Stimulated activated CD8-positive, alpha-beta memory T cell treated with anti-CD3 and anti-CD28 coated beads, Interleukin-7, amount 100 ng/mL, for 24 hours (primary cell): ENCODE measurements around the gene NUP62.
A peak's percentile ranks its signal among the peaks of the same experiment; 100 is the strongest.

ENCODE experiments used
- DNase-seq: peaks from one replicate; pipeline ENCODE4 v3.0.0-alpha.2; 2020; ENCODE audit warnings: low read depth

NUP62 gene

GRCh38 chr19:49880162-49880869 is 49.0 kb downstream of the NUP62 start:
- no peak for DNase-seq

GRCh38 chr19:49879243-49879963 is 49.9 kb downstream of the NUP62 start:
- no peak for DNase-seq

GRCh38 chr19:49878744-49879070 is 50.6 kb downstream of the NUP62 start:
- DNase-seq: no peak

GRCh38 chr19:49877879-49878743 is 51.2 kb downstream of the NUP62 start:
- peak; percentile 98 for DNase-seq

- peak; percentile 94 for DNase-seq
Observed at GRCh38 chr19:49877020-49877878, 52.1 kb downstream of the NUP62 start, which contains the start of the genes AKT1S1 and TBC1D17. Gene AKT1S1 (minus strand): TSS chr19:49877355. CDS start chr19:49873295, 4,060 bp downstream. Gene TBC1D17 (plus strand): TSS chr19:49877702. CDS start chr19:49877724, 22 bp downstream.

GRCh38 chr19:49876422-49877019 is 52.8 kb downstream of the NUP62 start:
- DNase-seq: peak; percentile 90

- DNase-seq: no peak
Observed at GRCh38 chr19:49875857-49876421, 53.4 kb downstream of the NUP62 start.

- no peak for DNase-seq
Observed at GRCh38 chr19:49875177-49875576, 54.1 kb downstream of the NUP62 start.

GRCh38 chr19:49874503-49875157 is 54.7 kb downstream of the NUP62 start:
- no peak for DNase-seq

- no peak for DNase-seq
Observed at GRCh38 chr19:49873834-49874233, 55.5 kb downstream of the NUP62 start.

GRCh38 chr19:49873129-49873521 is 56.2 kb downstream of the NUP62 start:
- no peak for DNase-seq

GRCh38 chr19:49872245-49873128 is 56.8 kb downstream of the NUP62 start:
- no peak for DNase-seq

- no peak for DNase-seq
Observed at GRCh38 chr19:49871349-49871985, 57.8 kb downstream of the NUP62 start.

GRCh38 chr19:49870309-49870901 is 58.9 kb downstream of the NUP62 start:
- DNase-seq: no peak

- peak; percentile 77 for DNase-seq
Observed at GRCh38 chr19:49869484-49870308, 59.6 kb downstream of the NUP62 start.

- peak; percentile 65 for DNase-seq
Observed at GRCh38 chr19:49869009-49869483, 60.3 kb downstream of the NUP62 start.
